ENCODE measurements around the gene DLGAP1. TPM values are rescaled to one million over a fixed set of nuclear protein-coding genes. Genes with fewer than 3 reads are reported as not detected.

Gene DLGAP1
- total and polyA plus RNA-seq, 10 donors: 0.11 to 6.0 (median 2.1) TPM

GRCh38 chr18:3911413-3911812 is 543.7 kb downstream of the DLGAP1 start:
- H3K36me3 ChIP-seq: no peaks in the 10 kb centered on the region
- H3K4me3 ChIP-seq: no peak overlapping the region
- no peak overlapping the region for H3K27ac ChIP-seq
- no peak for DNase-seq
- no peaks in the 10 kb centered on the region for H3K4me1 ChIP-seq
- no peaks in the 10 kb centered on the region for H3K9me3 ChIP-seq
- intact Hi-C loops (cut with DNase I; ENCODE audit: low total_unique reads): no loop called here
- TF ChIP-seq, protein P1, sequence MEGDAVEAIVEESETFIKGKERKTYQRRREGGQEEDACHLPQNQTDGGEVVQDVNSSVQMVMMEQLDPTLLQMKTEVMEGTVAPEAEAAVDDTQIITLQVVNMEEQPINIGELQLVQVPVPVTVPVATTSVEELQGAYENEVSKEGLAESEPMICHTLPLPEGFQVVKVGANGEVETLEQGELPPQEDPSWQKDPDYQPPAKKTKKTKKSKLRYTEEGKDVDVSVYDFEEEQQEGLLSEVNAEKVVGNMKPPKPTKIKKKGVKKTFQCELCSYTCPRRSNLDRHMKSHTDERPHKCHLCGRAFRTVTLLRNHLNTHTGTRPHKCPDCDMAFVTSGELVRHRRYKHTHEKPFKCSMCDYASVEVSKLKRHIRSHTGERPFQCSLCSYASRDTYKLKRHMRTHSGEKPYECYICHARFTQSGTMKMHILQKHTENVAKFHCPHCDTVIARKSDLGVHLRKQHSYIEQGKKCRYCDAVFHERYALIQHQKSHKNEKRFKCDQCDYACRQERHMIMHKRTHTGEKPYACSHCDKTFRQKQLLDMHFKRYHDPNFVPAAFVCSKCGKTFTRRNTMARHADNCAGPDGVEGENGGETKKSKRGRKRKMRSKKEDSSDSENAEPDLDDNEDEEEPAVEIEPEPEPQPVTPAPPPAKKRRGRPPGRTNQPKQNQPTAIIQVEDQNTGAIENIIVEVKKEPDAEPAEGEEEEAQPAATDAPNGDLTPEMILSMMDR (IDR thresholded peaks at IDR 0.05 in 8 of 11, conservative IDR thresholded peaks at IDR 0.05 in 3 of 11): no peak
- no peak for TF ChIP-seq POLR2A (IDR thresholded peaks at IDR 0.05)
- no peak for TF ChIP-seq POLR2AphosphoS5 (IDR thresholded peaks at IDR 0.05)
- no peaks in the 10 kb centered on the region for H3K27me3 ChIP-seq (replicated peaks in 1 of 7)

- H3K4me3 ChIP-seq: no peak overlapping the region
- H3K4me1 ChIP-seq: no peaks in the 10 kb centered on the region
- H3K27ac ChIP-seq: no peak overlapping the region
- no peaks in the 10 kb centered on the region for H3K27me3 ChIP-seq (replicated peaks in 1 of 7)
- TF ChIP-seq, protein P1 (IDR thresholded peaks at IDR 0.05 in 8 of 11, conservative IDR thresholded peaks at IDR 0.05 in 3 of 11): no peak
- no peak for TF ChIP-seq POLR2A (IDR thresholded peaks at IDR 0.05)
- no peak for TF ChIP-seq POLR2AphosphoS5 (IDR thresholded peaks at IDR 0.05)
- DNase-seq: no peak
- H3K9me3 ChIP-seq: no peaks in the 10 kb centered on the region
- intact Hi-C loops (cut with DNase I; ENCODE audit: low total_unique reads): no loop called here
- H3K36me3 ChIP-seq: no peaks in the 10 kb centered on the region
- WGBS, 5 donors: 94 to 99% (median 95%) methylated on average over 4 of the region's 4 CpGs
Measured at GRCh38 chr18:3910512-3910911, 544.6 kb downstream of the DLGAP1 start.

- Histone ChIP-seq H3K27me3 (replicated peaks in 1 of 7) (no peaks in the 10 kb centered on the region), H3K4me3 (no peak overlapping the region)
Measured at GRCh38 chr18:3907955-3908354, 547.2 kb downstream of the DLGAP1 start.

GRCh38 chr18:3906116-3906750 is 548.9 kb downstream of the DLGAP1 start:
- H3K27ac ChIP-seq: no peak overlapping the region
- 59 to 75% (median 70%) methylated on average over 3 of the region's 3 CpGs for WGBS, 5 donors
- DNase-seq: no peak
- no peaks in the 10 kb centered on the region for H3K36me3 ChIP-seq
- H3K9me3 ChIP-seq: no peaks in the 10 kb centered on the region
- TF ChIP-seq, protein P1 (IDR thresholded peaks at IDR 0.05 in 8 of 11, conservative IDR thresholded peaks at IDR 0.05 in 3 of 11): no peak
- no peak for TF ChIP-seq POLR2AphosphoS5 (IDR thresholded peaks at IDR 0.05)
- no peak for TF ChIP-seq POLR2A (IDR thresholded peaks at IDR 0.05)
- H3K4me3 ChIP-seq: no peak overlapping the region
- intact Hi-C loops (cut with DNase I; ENCODE audit: low total_unique reads): no loop called here
- H3K4me1 ChIP-seq: no peaks in the 10 kb centered on the region
- no peaks in the 10 kb centered on the region for H3K27me3 ChIP-seq (replicated peaks in 1 of 7)

More at GRCh38 chr18:3907955-3908354, 547.2 kb downstream of the DLGAP1 start:
- Histone ChIP-seq H3K27ac (no peak overlapping the region), H3K9me3 (no peaks in the 10 kb centered on the region), H3K36me3 (no peaks in the 10 kb centered on the region), H3K4me1 (no peaks in the 10 kb centered on the region)
- no peak for DNase-seq
- intact Hi-C loops (cut with DNase I; ENCODE audit: low total_unique reads): no loop called here
- TF ChIP-seq, protein P1 (IDR thresholded peaks at IDR 0.05 in 8 of 11, conservative IDR thresholded peaks at IDR 0.05 in 3 of 11): no peak
- no peak for TF ChIP-seq POLR2A (IDR thresholded peaks at IDR 0.05)
- TF ChIP-seq POLR2AphosphoS5 (IDR thresholded peaks at IDR 0.05): no peak

Measured in spleen (tissue), 11 donors.